AG10803 (cell line): ENCODE measurements around the gene TCEA2.

Experiments
- DNase-seq: peaks from one replicate; pipeline ENCODE4 v3.0.0; 2010; ENCODE audit warnings: low read depth
- H3K4me3 ChIP-seq: 2 replicates; pipeline ENCODE4 v1.5.1; 2011; ENCODE audit warnings: mild to moderate bottlenecking, low read length, control low read depth
- CTCF ChIP-seq: conservative IDR thresholded peaks from 2 replicates; pipeline ENCODE4 v1.5.1; 2011; ENCODE audit warnings: mild to moderate bottlenecking, low read length, control low read depth, inconsistent platforms

Gene TCEA2

GRCh38 chr20:64037498-64038213, 25.3 kb upstream of the TCEA2 start:
- H3K4me3 ChIP-seq: no peak overlapping the region
- TF ChIP-seq CTCF: no peak
- no peak for DNase-seq

- H3K4me3 ChIP-seq: no peak overlapping the region
- no peak for TF ChIP-seq CTCF
- no peak for DNase-seq
Measured at GRCh38 chr20:64038224-64038564, 24.8 kb upstream of the TCEA2 start.

GRCh38 chr20:64038565-64039292, 24.3 kb upstream of the TCEA2 start:
- H3K4me3 ChIP-seq: peak overlapping the region; percentile 31
- peak; percentile 55 for TF ChIP-seq CTCF
- peak; percentile 50 for DNase-seq

GRCh38 chr20:64039293-64040160, 23.5 kb upstream of the TCEA2 start:
- DNase-seq: no peak
- no peak for TF ChIP-seq CTCF
- H3K4me3 ChIP-seq: peak overlapping the region; percentile 26

GRCh38 chr20:64040231-64041039, 22.6 kb upstream of the TCEA2 start:
- H3K4me3 ChIP-seq: no peak overlapping the region
- no peak for TF ChIP-seq CTCF
- no peak for DNase-seq

GRCh38 chr20:64041040-64041780, 21.8 kb upstream of the TCEA2 start:
- TF ChIP-seq CTCF: no peak
- H3K4me3 ChIP-seq: no peak overlapping the region
- peak; percentile 39 for DNase-seq
